ENCODE results near the gene MICAL2. TPM values are rescaled to one million over a fixed set of nuclear protein-coding genes. Genes with fewer than 3 reads are reported as not detected.

Gene MICAL2
- polyA plus RNA-seq, 2 of the 4 experiments (the other 2 are of a cell fraction): 39.8 to 42.1 TPM

DNA sequence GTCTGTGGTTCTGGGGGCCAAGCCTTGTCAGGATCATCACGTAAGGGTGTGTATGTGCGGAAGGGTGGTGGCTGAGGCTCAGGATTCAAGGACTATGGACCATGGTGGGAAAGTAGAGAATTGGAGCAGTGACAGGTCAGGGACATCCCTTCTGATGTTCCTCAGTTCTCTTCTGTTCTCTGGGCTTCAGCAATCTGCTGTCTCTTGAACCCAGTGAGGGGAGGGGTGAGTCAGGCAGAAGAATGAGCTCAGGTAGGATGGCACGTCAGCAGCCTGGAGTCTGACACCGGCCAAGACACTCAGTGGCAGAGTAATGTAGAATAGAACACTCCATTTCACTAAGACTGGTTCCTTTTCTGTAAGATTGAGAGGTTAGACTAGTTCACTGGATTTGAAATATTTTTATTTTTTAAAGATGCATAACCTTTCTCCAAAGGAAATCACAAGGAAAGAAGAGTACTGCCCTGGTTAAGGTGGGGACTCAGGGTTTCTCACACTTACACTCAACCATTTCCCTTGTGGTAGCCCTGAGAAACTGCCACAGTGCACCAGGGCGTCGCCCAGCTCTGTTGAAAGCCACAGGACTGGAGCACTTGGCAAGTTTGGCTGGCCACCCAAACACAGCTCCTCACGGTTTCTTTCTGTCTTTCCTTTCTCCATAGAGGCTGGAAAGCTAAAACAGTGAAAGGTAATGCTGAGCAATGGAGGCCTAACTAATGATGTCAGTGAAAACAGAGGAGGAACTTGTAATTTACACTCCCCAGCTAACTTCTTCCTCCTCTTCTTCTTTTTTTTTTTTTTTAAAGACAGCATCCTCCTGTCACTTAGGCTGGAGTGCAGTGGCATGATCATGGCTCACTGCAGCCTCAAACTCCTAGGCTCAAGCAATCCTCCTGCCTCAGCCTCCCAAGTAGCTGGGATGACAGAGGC lies 23.1 kb upstream of the MICAL2 start (continued):
- TF ChIP-seq, protein P1, sequence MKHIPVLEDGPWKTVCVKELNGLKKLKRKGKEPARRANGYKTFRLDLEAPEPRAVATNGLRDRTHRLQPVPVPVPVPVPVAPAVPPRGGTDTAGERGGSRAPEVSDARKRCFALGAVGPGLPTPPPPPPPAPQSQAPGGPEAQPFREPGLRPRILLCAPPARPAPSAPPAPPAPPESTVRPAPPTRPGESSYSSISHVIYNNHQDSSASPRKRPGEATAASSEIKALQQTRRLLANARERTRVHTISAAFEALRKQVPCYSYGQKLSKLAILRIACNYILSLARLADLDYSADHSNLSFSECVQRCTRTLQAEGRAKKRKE (CRISPR knock-in tag; IDR thresholded peaks at IDR 0.05; ENCODE audit: low read depth): peak; percentile 19; the same call in 1 of the 2 replicates
- TF ChIP-seq ZNF302 (CRISPR knock-in tag; IDR thresholded peaks at IDR 0.05): peak; percentile 57; the same call in 1 of the 2 replicates
- TF ChIP-seq, protein P2, sequence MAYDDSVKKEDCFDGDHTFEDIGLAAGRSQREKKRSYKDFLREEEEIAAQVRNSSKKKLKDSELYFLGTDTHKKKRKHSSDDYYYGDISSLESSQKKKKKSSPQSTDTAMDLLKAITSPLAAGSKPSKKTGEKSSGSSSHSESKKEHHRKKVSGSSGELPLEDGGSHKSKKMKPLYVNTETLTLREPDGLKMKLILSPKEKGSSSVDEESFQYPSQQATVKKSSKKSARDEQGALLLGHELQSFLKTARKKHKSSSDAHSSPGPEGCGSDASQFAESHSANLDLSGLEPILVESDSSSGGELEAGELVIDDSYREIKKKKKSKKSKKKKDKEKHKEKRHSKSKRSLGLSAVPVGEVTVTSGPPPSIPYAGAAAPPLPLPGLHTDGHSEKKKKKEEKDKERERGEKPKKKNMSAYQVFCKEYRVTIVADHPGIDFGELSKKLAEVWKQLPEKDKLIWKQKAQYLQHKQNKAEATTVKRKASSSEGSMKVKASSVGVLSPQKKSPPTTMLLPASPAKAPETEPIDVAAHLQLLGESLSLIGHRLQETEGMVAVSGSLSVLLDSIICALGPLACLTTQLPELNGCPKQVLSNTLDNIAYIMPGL (CRISPR knock-in tag; IDR thresholded peaks at IDR 0.05; ENCODE audit: borderline replicate concordance): no peak

- no peak for FAIRE-seq
Measured at GRCh38 chr11:12088047-12088481, 22.3 kb upstream of the MICAL2 start.

More at GRCh38 chr11:12088047-12088481, 22.3 kb upstream of the MICAL2 start:
- Histone ChIP-seq H3K27ac (peak overlapping the region; percentile 96 to 97), H3K4me2 (peak overlapping the region; percentile 82), H3K4me1 (peaks cover 71% of the 10 kb centered on the region), H3K4me3 (no peak overlapping the region), H3K9me3 (peaks cover 3% of the 10 kb centered on the region; the same call in 1 of the 3 replicates)
- TF ChIP-seq NR3C1 (IDR thresholded peaks at IDR 0.05) (no peak), EHMT2 (IDR thresholded peaks at IDR 0.05; ENCODE audit: low read depth) (no peak), POLR2A (IDR thresholded peaks at IDR 0.05; ENCODE audit: low read length) (no peak), MAX (IDR thresholded peaks at IDR 0.05) (peak; percentile 14; the same call in 1 of the 2 replicates), RFX5 (IDR thresholded peaks at IDR 0.05) (no peak), SMC3 (IDR thresholded peaks at IDR 0.05) (peak; percentile 46; the same call in 2 of the 3 replicates), HES2 (IDR thresholded peaks at IDR 0.05) (no peak), REST (IDR thresholded peaks at IDR 0.05) (no peak), HDAC2 (IDR thresholded peaks at IDR 0.05) (no peak), RAD21 (conservative IDR thresholded peaks at IDR 0.05 in 1 of 2, IDR thresholded peaks at IDR 0.05 in 1 of 2) (peak; percentile 62)
- TF ChIP-seq, protein P3, sequence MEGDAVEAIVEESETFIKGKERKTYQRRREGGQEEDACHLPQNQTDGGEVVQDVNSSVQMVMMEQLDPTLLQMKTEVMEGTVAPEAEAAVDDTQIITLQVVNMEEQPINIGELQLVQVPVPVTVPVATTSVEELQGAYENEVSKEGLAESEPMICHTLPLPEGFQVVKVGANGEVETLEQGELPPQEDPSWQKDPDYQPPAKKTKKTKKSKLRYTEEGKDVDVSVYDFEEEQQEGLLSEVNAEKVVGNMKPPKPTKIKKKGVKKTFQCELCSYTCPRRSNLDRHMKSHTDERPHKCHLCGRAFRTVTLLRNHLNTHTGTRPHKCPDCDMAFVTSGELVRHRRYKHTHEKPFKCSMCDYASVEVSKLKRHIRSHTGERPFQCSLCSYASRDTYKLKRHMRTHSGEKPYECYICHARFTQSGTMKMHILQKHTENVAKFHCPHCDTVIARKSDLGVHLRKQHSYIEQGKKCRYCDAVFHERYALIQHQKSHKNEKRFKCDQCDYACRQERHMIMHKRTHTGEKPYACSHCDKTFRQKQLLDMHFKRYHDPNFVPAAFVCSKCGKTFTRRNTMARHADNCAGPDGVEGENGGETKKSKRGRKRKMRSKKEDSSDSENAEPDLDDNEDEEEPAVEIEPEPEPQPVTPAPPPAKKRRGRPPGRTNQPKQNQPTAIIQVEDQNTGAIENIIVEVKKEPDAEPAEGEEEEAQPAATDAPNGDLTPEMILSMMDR (IDR thresholded peaks at IDR 0.05): peak; percentile 30; the same call in 2 of the 3 replicates
- TF ChIP-seq, protein P1 (CRISPR knock-in tag; IDR thresholded peaks at IDR 0.05; ENCODE audit: low read depth): peak; percentile 38; the same call in 1 of the 2 replicates
- WGBS (ENCODE audit: missing lambda C conversion rate): 22% methylated on average over 7 of the region's 7 CpGs
- ChIA-PET POLR2A (interaction anchor here (0.6 to 4.2 kb wide), 5 partner anchors 11 to 199 kb away, joined by 3 to 56 read pairs (median 8); no protein-coding TSS in a partner anchor), CTCF (interaction anchor here (0.9 to 9.1 kb wide), 22 partner anchors 9 to 193 kb away, joined by 3 to 92 read pairs (median 6); no protein-coding TSS in a partner anchor)
- ATAC-seq (peak; percentile 45 to 52; a peak in 4 of 6 replicates), DNase-seq (ENCODE audit: low read depth in 1 of 2, low spot score in 1 of 2) (peak in 1 of 2 experiments; percentile 82)

Measured in A549 (cell line).